GM18507 (cell line): Measurements from ENCODE around the gene PDE4A.

Source experiments
- DNase-seq: peaks from one replicate; pipeline ENCODE4 v3.0.0; 2011; ENCODE audit warnings: low read depth; ENCODE audit not compliant: insufficient read length; ENCODE audit errors: extremely low spot score
- FAIRE-seq: peaks from 2 replicates; lab custom pipeline; 2011; peaks lifted over from hg19 to GRCh38; lab: Jason Lieb, UNC

PDE4A gene

GRCh38 chr19:10501971-10502523, 81.7 kb downstream of the PDE4A start:
- DNase-seq: no peak
- FAIRE-seq: peak; percentile 70

- peak; percentile 90 for DNase-seq
- FAIRE-seq: peak; percentile 72
Measured at GRCh38 chr19:10502524-10503001, 82.2 kb downstream of the PDE4A start.

GRCh38 chr19:10503002-10503789, 82.9 kb downstream of the PDE4A start, which contains the start of gene KEAP1:
Gene KEAP1, minus strand, starts transcription at chr19:10503356. Its CDS starts 3,323 bp downstream, at chr19:10500033.
- no peak for DNase-seq

DNA sequence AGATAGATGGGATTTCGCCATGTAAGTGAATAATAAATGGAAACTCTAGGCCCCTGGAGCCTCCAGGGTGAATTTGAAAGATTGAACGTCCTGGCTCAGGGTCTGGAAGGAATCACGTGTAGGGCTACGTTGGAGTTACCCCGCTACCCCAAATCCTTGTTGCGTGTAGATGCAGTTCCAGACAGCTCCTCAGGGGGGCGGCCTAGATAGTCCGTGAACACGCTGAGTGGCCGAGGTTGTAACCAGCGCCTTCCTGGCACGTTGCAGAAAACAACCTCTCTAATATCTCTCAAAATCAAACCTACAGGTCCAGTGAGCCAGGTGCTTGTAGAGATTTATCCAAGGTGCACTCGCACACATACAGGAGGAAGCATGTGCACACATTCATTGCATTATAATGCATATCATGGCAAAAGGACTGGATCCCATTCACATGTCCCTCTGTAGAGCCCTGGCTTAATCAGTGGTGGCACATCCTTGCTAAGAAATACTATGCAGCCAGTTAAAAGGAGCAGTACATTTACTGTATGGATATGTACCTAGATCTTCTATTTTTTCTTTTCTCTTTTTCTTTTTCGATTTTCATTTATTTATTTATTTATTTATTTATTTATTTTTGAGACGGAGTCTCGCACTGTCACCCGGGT, 85.4 kb downstream of the PDE4A start:
- FAIRE-seq (peak; percentile 71), DNase-seq (no peak)

More at GRCh38 chr19:10503002-10503789, 82.9 kb downstream of the PDE4A start, which contains the start of gene KEAP1:
- no peak for FAIRE-seq

GRCh38 chr19:10508036-10508435, 87.7 kb downstream of the PDE4A start:
- DNase-seq: no peak
- FAIRE-seq: no peak

DNA sequence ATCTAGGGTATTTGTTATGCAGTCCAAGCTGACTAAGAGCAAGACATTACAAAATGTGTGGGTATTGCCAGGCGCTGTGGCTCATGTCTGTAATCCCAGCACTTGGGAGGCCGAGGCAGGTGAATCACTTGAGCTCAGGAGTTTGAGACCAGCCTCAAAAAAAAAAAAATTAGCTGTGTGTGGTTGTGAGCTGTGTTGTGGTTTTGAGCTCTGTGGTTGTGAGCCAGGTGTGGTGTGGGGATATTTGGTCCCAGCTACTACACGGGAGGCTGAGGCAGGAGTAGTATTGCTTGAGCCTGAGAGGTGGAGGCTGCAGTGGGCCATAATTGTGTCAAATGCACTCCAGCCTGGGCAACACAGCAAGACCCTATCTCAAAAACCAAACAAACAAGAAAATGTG, 88.4 kb downstream of the PDE4A start:
- FAIRE-seq (no peak), DNase-seq (no peak)

- FAIRE-seq (no peak), DNase-seq (no peak)
Measured at GRCh38 chr19:10510301-10510802, 90.0 kb downstream of the PDE4A start.

- FAIRE-seq (no peak), DNase-seq (no peak)
Measured at GRCh38 chr19:10513223-10513622, 92.9 kb downstream of the PDE4A start.

- DNase-seq (no peak), FAIRE-seq (no peak)
Measured at GRCh38 chr19:10514211-10515145, 94.1 kb downstream of the PDE4A start.

- FAIRE-seq (no peak), DNase-seq (no peak)
Measured at GRCh38 chr19:10516064-10516385, 95.7 kb downstream of the PDE4A start.

DNA sequence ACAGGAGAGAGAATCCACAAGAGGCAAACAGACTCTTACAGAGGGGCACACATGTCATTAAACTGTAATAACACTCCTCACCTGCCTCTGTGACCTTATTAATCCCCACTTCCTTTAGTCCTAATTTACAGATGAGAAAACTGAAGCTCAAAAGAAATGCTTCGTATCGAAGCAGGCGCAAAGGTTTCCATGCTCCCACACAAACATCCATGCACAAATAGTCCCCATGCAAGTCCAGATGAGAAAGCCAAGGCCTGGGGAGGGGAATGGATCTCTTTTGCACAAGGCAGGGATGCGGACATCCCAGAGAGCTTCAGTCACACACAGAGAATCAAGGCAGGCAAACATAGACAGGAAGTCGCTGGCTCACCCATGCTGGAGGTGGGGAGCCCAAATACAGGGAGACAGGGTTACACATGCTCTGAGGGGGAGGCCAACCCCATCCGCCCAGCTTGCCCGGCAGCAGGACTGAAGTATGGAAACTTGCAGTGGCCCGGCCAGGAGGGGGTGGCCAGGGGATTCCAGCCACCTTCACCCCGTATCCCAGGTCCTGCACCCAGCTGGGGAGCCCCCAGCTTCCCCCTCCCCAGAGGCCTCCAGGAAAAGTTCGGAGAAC, 96.4 kb downstream of the PDE4A start:
- DNase-seq (no peak), FAIRE-seq (no peak)

GRCh38 chr19:10517361-10517759, 97.0 kb downstream of the PDE4A start, which contains the start of gene S1PR5:
Gene S1PR5, minus strand, starts transcription at chr19:10517447. Its CDS starts 2,436 bp downstream, at chr19:10515011.
- no peak for FAIRE-seq
- DNase-seq: no peak

DNA sequence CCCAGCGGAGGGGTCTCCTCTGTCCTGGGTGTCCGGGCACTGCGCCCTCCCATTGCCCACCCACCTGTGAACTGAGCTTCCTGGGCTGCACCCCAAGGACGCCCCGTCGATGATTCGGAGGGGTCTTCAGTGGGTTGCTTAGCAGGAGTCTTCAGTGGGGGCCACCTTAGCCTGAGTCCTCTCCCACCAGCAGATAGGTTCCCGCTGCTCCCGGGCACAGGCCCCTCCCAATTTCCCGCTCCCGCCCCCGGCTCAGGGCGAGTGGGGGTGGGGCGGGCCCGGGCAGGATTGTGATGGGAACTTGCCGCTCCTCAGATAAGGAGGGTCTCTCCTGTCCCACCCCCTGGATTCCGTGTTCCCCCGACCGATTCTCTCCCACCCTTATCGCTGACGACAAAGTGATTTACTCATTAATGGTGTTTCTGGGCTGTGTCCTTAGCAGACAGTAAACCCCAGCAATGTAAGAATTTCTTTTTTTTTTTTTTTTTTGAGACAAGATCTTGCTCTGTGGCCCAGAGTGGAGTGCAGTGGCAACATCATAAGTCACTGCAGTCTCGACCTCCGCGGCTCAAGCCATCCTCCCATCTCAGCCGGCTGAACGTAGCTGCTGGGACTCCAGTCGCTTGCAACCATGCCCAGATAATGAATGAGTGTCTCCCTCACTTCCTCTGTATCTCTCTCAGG, 97.6 kb downstream of the PDE4A start:
- DNase-seq: no peak

DNA sequence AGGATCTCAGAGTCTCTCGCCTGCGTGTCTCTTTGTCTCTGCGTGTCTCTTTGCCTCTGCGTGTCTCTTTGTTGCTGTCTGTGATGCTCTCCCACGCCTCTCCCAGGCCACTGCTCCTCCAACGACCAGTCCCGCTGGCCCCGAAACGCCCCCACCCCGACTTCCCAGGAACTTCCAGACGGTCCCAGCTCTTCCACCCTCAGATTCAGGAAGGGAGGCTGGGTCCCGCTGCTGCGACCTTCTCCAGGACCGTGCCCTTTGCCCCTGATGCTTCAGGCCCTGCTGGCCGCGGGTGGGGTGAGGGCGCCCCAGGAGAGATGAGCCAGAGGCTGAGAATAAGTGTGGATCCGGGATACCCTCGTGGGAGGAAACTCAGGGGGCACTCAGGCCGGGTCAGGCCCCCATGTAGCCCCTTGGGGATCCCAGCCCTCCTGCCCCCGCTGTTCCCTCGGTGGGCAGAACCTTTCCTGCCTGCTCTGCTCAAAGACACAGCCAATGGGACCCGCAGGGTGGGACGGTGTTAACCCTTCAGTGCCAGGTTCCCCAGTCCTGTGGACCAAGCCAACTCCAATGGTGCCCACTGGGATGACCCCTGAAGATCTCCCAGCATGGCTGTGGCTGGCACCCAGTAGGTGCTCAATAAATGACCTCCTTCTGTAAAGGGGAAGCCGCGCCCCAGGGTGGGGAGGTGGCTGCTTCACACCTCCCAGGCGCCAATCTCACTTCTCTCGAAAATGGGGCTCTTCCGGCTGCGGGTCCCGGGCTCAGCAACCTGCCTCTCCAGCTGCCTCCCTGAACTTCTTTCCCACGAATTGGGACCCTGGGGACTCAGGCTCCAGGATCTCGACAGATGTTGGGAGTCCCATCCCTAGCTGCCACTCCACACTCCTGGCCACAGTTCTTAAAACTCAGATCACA, 98.4 kb downstream of the PDE4A start:
- no peak for FAIRE-seq
- no peak for DNase-seq

More for the DNA sequence above, 97.6 kb downstream of the PDE4A start:
- no peak for FAIRE-seq
